Astrocyte (in vitro differentiated cells and primary cell): ENCODE results near the gene WDR59. TPM values are rescaled to one million over a fixed set of nuclear protein-coding genes. Genes with fewer than 3 reads are reported as not detected.

Experiments used
- DNase-seq: peaks from one replicate; pipeline ENCODE4 v3.0.0-alpha.2; 2010; ENCODE audit warnings: low read depth
- FAIRE-seq: peaks from 2 replicates; lab custom pipeline; 2011; peaks lifted over from hg19 to GRCh38; lab: Jason Lieb, UNC
- H2AFZ ChIP-seq: 2 replicates; pipeline ENCODE4 v1.6.0; 2012; ENCODE audit warnings: low read depth, low read length, inconsistent platforms
- H3K27ac ChIP-seq: 2 replicates; pipeline ENCODE4 v1.5.1; 2011; ENCODE audit warnings: low read depth, low read length, inconsistent platforms
- H3K27me3 ChIP-seq: 2 replicates; pipeline ENCODE4 v1.6.0; 2011; ENCODE audit warnings: low read length, inconsistent platforms; ENCODE audit not compliant: insufficient read depth
- H3K36me3 ChIP-seq: 2 replicates; pipeline ENCODE4 v1.5.1; 2011; ENCODE audit warnings: low read length, inconsistent platforms; ENCODE audit not compliant: insufficient read depth
- H3K4me1 ChIP-seq: 2 replicates; pipeline ENCODE4 v1.5.1; 2011; ENCODE audit warnings: low read length, inconsistent platforms; ENCODE audit not compliant: insufficient read depth
- H3K4me2 ChIP-seq: 2 replicates; pipeline ENCODE4 v1.6.0; 2012; ENCODE audit warnings: low read length, inconsistent platforms
- H3K4me3 ChIP-seq: 2 replicates; pipeline ENCODE4 v1.5.1; 2011; ENCODE audit warnings: low read depth, mild to moderate bottlenecking, low read length, inconsistent platforms; ENCODE audit not compliant: insufficient read depth
- H3K79me2 ChIP-seq: 2 replicates; pipeline ENCODE4 v1.6.0; 2012; ENCODE audit warnings: mild to moderate bottlenecking, low read length, inconsistent platforms; ENCODE audit not compliant: insufficient read depth
- H3K9ac ChIP-seq: 2 replicates; pipeline ENCODE4 v1.6.0; 2012; ENCODE audit warnings: mild to moderate bottlenecking, low read length, inconsistent platforms
- H3K9me3 ChIP-seq: 2 replicates; pipeline ENCODE4 v1.5.1; 2012; ENCODE audit warnings: low read depth, mild to moderate bottlenecking, low read length, inconsistent platforms; ENCODE audit not compliant: insufficient read depth
- H4K20me1 ChIP-seq: 2 replicates; pipeline ENCODE4 v1.6.0; 2012; ENCODE audit warnings: low read length, inconsistent platforms; ENCODE audit not compliant: insufficient read depth
- H3K27ac Mint-ChIP-seq: one replicate; pipeline ENCODE4 v1.8.0; 2021; ENCODE audit warnings: mild to moderate bottlenecking, mixed read lengths; ENCODE audit not compliant: unreplicated experiment
- H3K27me3 Mint-ChIP-seq: one replicate; pipeline ENCODE4 v1.8.0; 2021; ENCODE audit warnings: low read depth, mixed read lengths; ENCODE audit not compliant: unreplicated experiment
- H3K36me3 Mint-ChIP-seq: one replicate; pipeline ENCODE4 v1.8.0; 2021; ENCODE audit warnings: low read depth, mixed read lengths; ENCODE audit not compliant: unreplicated experiment
- H3K4me1 Mint-ChIP-seq: one replicate; pipeline ENCODE4 v1.8.0; 2021; ENCODE audit warnings: low read depth, mixed read lengths; ENCODE audit not compliant: unreplicated experiment
- H3K4me3 Mint-ChIP-seq: one replicate; pipeline ENCODE4 v1.8.0; 2021; ENCODE audit warnings: mild to moderate bottlenecking, moderate library complexity, mixed read lengths; ENCODE audit not compliant: unreplicated experiment
- H3K9me3 Mint-ChIP-seq: one replicate; pipeline ENCODE4 v1.8.0; 2021; ENCODE audit warnings: mild to moderate bottlenecking, mixed read lengths; ENCODE audit not compliant: unreplicated experiment
- CTCF ChIP-seq: IDR thresholded peaks from 2 replicates; pipeline ENCODE4 v1.5.1; 2011; ENCODE audit warnings: low read depth, mild to moderate bottlenecking, inconsistent platforms, low read length, moderate library complexity; ENCODE audit not compliant: insufficient read depth
- EZH2 ChIP-seq: IDR thresholded peaks from 2 replicates; pipeline ENCODE4 v1.6.1; 2012; ENCODE audit warnings: mild to moderate bottlenecking, low read length, inconsistent platforms; ENCODE audit not compliant: insufficient read depth
- total RNA-seq: library from RNA; stranded (reverse); gene quantifications from 2 replicates; pipeline ENCODE4 v1.2.1, GENCODE V29; 2021

Gene WDR59
- total RNA-seq, 1 donor from 2014 or later = 63.8 TPM

- no peak overlapping the region for H3K27ac ChIP-seq
- Mint-ChIP-seq H3K27ac (no peak overlapping the region), H3K4me3 (no peak overlapping the region), H3K9me3 (no peaks in the 10 kb centered on the region), H3K27me3 (peaks cover 16% of the 10 kb centered on the region), H3K4me1 (peaks cover 8% of the 10 kb centered on the region), H3K36me3 (no peaks in the 10 kb centered on the region)
- H3K4me3 ChIP-seq = no peak overlapping the region
- H4K20me1 ChIP-seq = peaks cover 13% of the 10 kb centered on the region
- H3K27me3 ChIP-seq = no peaks in the 10 kb centered on the region
- H3K36me3 ChIP-seq = no peaks in the 10 kb centered on the region
- no peak overlapping the region for H3K4me2 ChIP-seq
- H3K4me1 ChIP-seq = peaks cover 13% of the 10 kb centered on the region
- TF ChIP-seq CTCF = no peak
- no peak for TF ChIP-seq EZH2
- DNase-seq (no peak), FAIRE-seq (no peak)
- H3K9me3 ChIP-seq = no peaks in the 10 kb centered on the region
- peaks cover 17% of the 10 kb centered on the region for H3K79me2 ChIP-seq
- no peak overlapping the region for H3K9ac ChIP-seq
- no peak overlapping the region for H2AFZ ChIP-seq
Observed at GRCh38 chr16:74995986-74996385, 11.1 kb upstream of the WDR59 start.

- H3K27ac Mint-ChIP-seq = no peak overlapping the region
Observed at GRCh38 chr16:74991593-74992403, 6.9 kb upstream of the WDR59 start.

GRCh38 chr16:74991268-74991592 is 6.3 kb upstream of the WDR59 start:
- no peak overlapping the region for H3K27ac Mint-ChIP-seq
- no peaks in the 10 kb centered on the region for H3K9me3 Mint-ChIP-seq
- Histone ChIP-seq H4K20me1 (no peaks in the 10 kb centered on the region), H3K27ac (no peak overlapping the region), H3K27me3 (no peaks in the 10 kb centered on the region), H3K4me2 (no peak overlapping the region), H3K4me3 (no peak overlapping the region), H3K79me2 (no peaks in the 10 kb centered on the region), H3K9me3 (no peaks in the 10 kb centered on the region), H3K4me1 (no peaks in the 10 kb centered on the region), H2AFZ (no peak overlapping the region), H3K36me3 (no peaks in the 10 kb centered on the region), H3K9ac (no peak overlapping the region)
- DNase-seq (no peak), FAIRE-seq (no peak)
- no peaks in the 10 kb centered on the region for H3K4me1 Mint-ChIP-seq
- TF ChIP-seq EZH2 = no peak
- TF ChIP-seq CTCF = no peak
- H3K36me3 Mint-ChIP-seq = no peaks in the 10 kb centered on the region
- peaks cover 20% of the 10 kb centered on the region for H3K27me3 Mint-ChIP-seq
- no peak overlapping the region for H3K4me3 Mint-ChIP-seq

More at GRCh38 chr16:74991593-74992403, 6.9 kb upstream of the WDR59 start:
- Histone ChIP-seq H3K9me3 (no peaks in the 10 kb centered on the region), H3K79me2 (no peaks in the 10 kb centered on the region), H4K20me1 (no peaks in the 10 kb centered on the region), H3K9ac (no peak overlapping the region), H3K27ac (no peak overlapping the region), H3K4me2 (no peak overlapping the region), H3K27me3 (no peaks in the 10 kb centered on the region), H3K36me3 (no peaks in the 10 kb centered on the region), H3K4me3 (no peak overlapping the region), H2AFZ (no peak overlapping the region), H3K4me1 (no peaks in the 10 kb centered on the region)
- no peak for TF ChIP-seq EZH2
- H3K9me3 Mint-ChIP-seq = no peaks in the 10 kb centered on the region
- FAIRE-seq = no peak
- DNase-seq = no peak
- no peak overlapping the region for H3K4me3 Mint-ChIP-seq
- no peaks in the 10 kb centered on the region for H3K4me1 Mint-ChIP-seq
- H3K27me3 Mint-ChIP-seq = peaks cover 20% of the 10 kb centered on the region
- H3K36me3 Mint-ChIP-seq = no peaks in the 10 kb centered on the region
